ENCODE results near the gene CLIP2.
A peak's percentile ranks its signal among the peaks of the same experiment; 100 is the strongest.

GRCh38 chr7:74452748-74453321 lies 163.6 kb downstream of the CLIP2 start:
- TF ChIP-seq CTCF (IDR thresholded peaks at IDR 0.05) (no peak), POLR2AphosphoS5 (IDR thresholded peaks at IDR 0.05; ENCODE audit: insufficient read depth in 1 of 2, low read depth in 1 of 2) (peak in 1 of 2 donors; percentile 47), POLR2A (IDR thresholded peaks at IDR 0.05) (no peak)

Data from vagina (tissue), 2 donors.